D721Med (cell line): ENCODE results near the gene TMEM45A.

Source experiments
- DNase-seq: peaks from one replicate; pipeline ENCODE4 v3.0.0; 2011; ENCODE audit warnings: low spot score; ENCODE audit not compliant: insufficient read length
- FAIRE-seq: peaks from 2 replicates; lab custom pipeline; 2011; peaks lifted over from hg19 to GRCh38; lab: Jason Lieb, UNC
- CTCF ChIP-seq: IDR thresholded peaks from 2 replicates; pipeline ENCODE4 v1.5.1; 2012; ENCODE audit warnings: mild to moderate bottlenecking, control low read depth; ENCODE audit not compliant: insufficient read depth; ENCODE audit errors: missing control alignments

TMEM45A gene

GRCh38 chr3:100456745-100457144 is 35.7 kb upstream of the TMEM45A start:
- no peak for DNase-seq
- no peak for FAIRE-seq
- no peak for TF ChIP-seq CTCF

GRCh38 chr3:100457811-100458210 is 34.6 kb upstream of the TMEM45A start:
- no peak for FAIRE-seq
- no peak for TF ChIP-seq CTCF
- DNase-seq: no peak

- FAIRE-seq (no peak), DNase-seq (no peak)
These were observed 33.6 kb upstream of the TMEM45A start for GRCh38 chr3:100458814-100459213.

DNA sequence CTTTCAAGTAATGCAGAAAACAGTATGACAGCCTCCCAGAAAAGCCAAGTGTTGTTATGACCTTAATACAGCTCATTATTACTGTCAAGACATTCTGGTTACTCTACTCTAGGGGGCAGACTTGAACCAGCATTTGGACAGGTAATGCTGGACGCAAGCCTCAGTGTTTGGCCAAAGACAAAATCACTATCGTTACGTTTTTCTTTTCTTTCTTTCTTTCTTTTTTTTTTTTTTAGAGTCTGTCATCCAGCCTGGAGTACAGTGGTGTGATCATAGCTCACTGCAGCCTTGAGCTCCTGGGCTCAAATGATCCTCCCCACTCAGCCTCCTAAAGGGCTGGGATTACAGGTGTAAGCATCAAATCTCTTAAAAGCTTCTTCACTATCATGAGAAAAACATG is 29.4 kb upstream of the TMEM45A start:
- FAIRE-seq (no peak), DNase-seq (no peak)
- TF ChIP-seq CTCF: peak; percentile 87

More at GRCh38 chr3:100458814-100459213, 33.6 kb upstream of the TMEM45A start:
- no peak for TF ChIP-seq CTCF

- no peak for DNase-seq
- no peak for TF ChIP-seq CTCF
- no peak for FAIRE-seq
These were observed 28.7 kb upstream of the TMEM45A start for GRCh38 chr3:100463646-100464155.

- no peak for TF ChIP-seq CTCF
- DNase-seq (no peak), FAIRE-seq (no peak)
These were observed 26.3 kb upstream of the TMEM45A start for GRCh38 chr3:100465892-100466777.

- DNase-seq (no peak), FAIRE-seq (no peak)
- no peak for TF ChIP-seq CTCF
These were observed 25.3 kb upstream of the TMEM45A start for GRCh38 chr3:100467133-100467532.
